GM18505 (cell line): ENCODE results near the gene CSHL1.
"Not testable (repeated sequence)": the region's sequence is repeated elsewhere in the genome, so short reads cannot be mapped to it uniquely, and the experiment has no call there.

Experiments
- ATAC-seq: cut with Tn5 transposase; IDR thresholded peaks from one replicate; pipeline ENCODE4 v1.9.1; 2021; ENCODE audit not compliant: unreplicated experiment
- POLR2A ChIP-seq: IDR thresholded peaks from 4 replicates; pipeline ENCODE4 v1.6.1; 2011; ENCODE audit warnings: borderline replicate concordance; ENCODE audit not compliant: insufficient read depth, insufficient read length; ENCODE audit errors: extremely low read depth

The CSHL1 gene

GRCh38 chr17:63889026-63889848, 21.8 kb downstream of the CSHL1 start:
- not testable (repeated sequence) for ATAC-seq

- not testable (repeated sequence) for ATAC-seq
These were observed 25.9 kb downstream of the CSHL1 start for GRCh38 chr17:63885119-63885518.

- ATAC-seq: not testable (repeated sequence)
These were observed 28.4 kb downstream of the CSHL1 start for GRCh38 chr17:63882626-63883126.

- no peak for TF ChIP-seq POLR2A
- no peak for ATAC-seq
These were observed 29.0 kb downstream of the CSHL1 start, which contains the start of gene GH2 for GRCh38 chr17:63881935-63882601. Gene GH2 (minus strand): TSS chr17:63881944. CDS start chr17:63881801, 143 bp downstream.

GRCh38 chr17:63881337-63881736, 29.7 kb downstream of the CSHL1 start:
- ATAC-seq: not testable (repeated sequence)

- TF ChIP-seq POLR2A: no peak
- ATAC-seq: no peak
These were observed 30.4 kb downstream of the CSHL1 start for GRCh38 chr17:63880706-63881105.

GRCh38 chr17:63878413-63878812, 32.6 kb downstream of the CSHL1 start:
- not testable (repeated sequence) for ATAC-seq

- not testable (repeated sequence) for ATAC-seq
These were observed 36.4 kb downstream of the CSHL1 start for GRCh38 chr17:63874693-63875092.

- ATAC-seq: not testable (repeated sequence)
These were observed 36.9 kb downstream of the CSHL1 start for GRCh38 chr17:63874061-63874626.

GRCh38 chr17:63873577-63873976, 37.5 kb downstream of the CSHL1 start, which contains the start of gene CSH2:
Gene CSH2 (minus strand): TSS chr17:63873677. CDS start chr17:63873614, 63 bp downstream.
- not testable (repeated sequence) for ATAC-seq

GRCh38 chr17:63871646-63872365, 39.3 kb downstream of the CSHL1 start:
- not testable (repeated sequence) for ATAC-seq

GRCh38 chr17:63870292-63870665, 40.8 kb downstream of the CSHL1 start:
- not testable (repeated sequence) for ATAC-seq

- not testable (repeated sequence) for ATAC-seq
These were observed 41.4 kb downstream of the CSHL1 start for GRCh38 chr17:63869491-63870291.

- ATAC-seq: not testable (repeated sequence)
These were observed 44.4 kb downstream of the CSHL1 start for GRCh38 chr17:63866625-63867024.
